NCI-H748 (cell line): ENCODE data around the gene CDC25B.
A peak's percentile ranks its signal among the peaks of the same experiment; 100 is the strongest.

Experiments used
- DNase-seq: peaks from one replicate; lab custom pipeline; 2025; ENCODE audit not compliant: unreplicated experiment; lab: John Stamatoyannopoulos, UW

Gene CDC25B

DNA sequence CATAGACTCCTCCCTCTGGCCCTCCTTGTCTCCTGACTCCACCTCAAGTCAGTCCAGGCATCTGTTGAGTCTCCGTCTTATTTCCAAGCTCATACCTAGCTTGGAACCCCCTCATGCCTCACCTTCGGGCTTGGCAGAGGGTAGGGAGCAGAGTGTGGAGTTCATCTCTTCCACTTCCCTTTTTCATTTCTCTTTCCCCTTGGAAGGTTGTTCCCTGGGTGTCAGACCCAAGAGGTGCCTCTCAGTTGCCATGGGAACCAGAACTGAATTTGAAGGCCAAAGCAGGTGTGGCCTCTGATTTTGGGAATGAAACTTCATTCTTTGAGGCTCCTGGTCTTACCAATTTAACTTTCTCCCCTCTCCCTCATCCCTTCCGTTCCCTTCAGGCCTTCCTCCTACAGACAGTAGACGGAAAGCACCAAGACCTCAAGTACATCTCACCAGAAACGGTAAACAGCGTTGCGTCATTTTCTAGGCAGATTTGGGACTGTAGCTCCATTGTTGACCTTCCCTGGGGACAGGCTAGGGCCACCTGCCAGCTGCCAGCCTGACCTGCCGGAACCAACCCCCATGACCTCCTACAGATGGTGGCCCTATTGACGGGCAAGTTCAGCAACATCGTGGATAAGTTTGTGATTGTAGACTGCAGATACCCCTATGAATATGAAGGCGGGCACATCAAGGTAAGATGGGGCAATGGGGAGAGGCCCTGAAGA, 6.6 kb downstream of the CDC25B start:
- no peak for DNase-seq

DNA sequence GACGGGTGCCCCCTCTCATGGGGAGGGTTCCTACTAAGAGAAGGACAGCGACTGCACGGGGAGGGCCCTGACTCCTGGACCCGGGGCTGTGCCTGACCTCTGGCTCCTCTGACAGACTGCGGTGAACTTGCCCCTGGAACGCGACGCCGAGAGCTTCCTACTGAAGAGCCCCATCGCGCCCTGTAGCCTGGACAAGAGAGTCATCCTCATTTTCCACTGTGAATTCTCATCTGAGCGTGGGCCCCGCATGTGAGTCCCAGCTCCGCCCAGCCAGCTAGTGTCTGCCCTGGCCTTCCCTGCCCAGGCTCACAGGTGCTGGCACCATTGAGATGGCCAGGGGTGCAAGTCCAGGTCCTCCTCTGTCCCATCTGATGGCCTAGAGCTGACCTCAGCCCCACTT, 7.2 kb downstream of the CDC25B start:
- no peak for DNase-seq

DNA sequence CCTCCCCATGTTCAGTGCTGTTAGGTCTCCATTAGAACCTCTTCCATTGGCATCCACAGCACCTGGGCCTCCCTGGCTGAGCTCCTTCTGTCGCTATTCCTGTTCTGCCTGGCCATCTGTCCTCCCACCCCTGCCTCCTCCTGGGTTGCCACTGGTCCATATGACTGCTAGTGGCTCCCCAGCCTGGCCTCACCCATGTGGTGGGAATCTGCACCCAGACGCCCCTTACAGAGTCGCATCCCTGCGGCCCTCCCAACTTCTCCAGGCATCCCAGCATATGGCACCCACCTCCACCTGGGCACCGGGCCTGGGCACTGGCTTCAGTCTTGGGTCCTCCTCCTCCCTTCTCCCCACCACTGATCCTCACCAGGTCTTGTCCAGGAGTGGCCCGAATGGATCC, 7.7 kb downstream of the CDC25B start:
- no peak for DNase-seq

DNA sequence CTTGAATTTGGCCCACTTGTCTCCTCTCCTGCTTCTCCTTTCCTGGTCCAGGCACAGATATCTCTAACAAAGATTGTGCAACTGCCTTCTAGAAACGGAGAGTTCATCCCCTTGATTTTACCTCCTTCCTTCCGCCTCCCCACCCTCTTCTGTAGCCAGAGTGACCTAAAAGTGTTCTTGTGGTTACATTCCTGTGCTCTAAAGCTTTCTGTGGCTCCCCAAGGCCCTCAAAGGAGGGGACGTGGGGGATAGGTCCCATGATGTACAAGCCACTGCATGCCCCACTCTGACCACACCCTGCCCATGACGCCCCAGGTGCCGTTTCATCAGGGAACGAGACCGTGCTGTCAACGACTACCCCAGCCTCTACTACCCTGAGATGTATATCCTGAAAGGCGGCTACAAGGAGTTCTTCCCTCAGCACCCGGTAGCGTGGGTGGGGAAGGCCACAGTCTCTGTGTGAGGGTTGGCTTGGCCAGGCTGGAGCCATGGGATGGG, 8.2 kb downstream of the CDC25B start:
- DNase-seq = no peak

DNA sequence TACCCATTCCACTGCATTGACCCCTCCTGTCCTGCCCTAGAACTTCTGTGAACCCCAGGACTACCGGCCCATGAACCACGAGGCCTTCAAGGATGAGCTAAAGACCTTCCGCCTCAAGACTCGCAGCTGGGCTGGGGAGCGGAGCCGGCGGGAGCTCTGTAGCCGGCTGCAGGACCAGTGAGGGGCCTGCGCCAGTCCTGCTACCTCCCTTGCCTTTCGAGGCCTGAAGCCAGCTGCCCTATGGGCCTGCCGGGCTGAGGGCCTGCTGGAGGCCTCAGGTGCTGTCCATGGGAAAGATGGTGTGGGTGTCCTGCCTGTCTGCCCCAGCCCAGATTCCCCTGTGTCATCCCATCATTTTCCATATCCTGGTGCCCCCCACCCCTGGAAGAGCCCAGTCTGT, 8.7 kb downstream of the CDC25B start:
- no peak for DNase-seq

DNA sequence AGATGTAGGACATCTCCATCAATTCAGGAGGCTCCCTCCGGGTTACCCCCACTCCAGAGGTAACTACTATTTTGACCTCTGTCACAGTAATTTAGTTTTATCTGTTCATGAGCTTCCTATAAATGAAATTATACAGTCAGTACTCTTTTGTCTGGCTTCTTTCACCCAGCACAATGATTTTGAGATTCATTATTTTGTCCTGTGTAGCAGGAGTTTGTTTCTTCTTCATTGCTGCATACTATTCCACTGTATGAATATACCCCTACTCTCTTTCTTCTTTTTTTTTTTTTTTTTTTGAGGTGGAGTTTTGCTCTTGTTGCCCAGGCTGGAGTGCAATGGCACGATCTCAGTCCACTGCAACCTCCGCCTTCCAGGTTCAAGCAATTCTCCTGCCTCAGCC, 12.4 kb downstream of the CDC25B start:
- DNase-seq = no peak

DNA sequence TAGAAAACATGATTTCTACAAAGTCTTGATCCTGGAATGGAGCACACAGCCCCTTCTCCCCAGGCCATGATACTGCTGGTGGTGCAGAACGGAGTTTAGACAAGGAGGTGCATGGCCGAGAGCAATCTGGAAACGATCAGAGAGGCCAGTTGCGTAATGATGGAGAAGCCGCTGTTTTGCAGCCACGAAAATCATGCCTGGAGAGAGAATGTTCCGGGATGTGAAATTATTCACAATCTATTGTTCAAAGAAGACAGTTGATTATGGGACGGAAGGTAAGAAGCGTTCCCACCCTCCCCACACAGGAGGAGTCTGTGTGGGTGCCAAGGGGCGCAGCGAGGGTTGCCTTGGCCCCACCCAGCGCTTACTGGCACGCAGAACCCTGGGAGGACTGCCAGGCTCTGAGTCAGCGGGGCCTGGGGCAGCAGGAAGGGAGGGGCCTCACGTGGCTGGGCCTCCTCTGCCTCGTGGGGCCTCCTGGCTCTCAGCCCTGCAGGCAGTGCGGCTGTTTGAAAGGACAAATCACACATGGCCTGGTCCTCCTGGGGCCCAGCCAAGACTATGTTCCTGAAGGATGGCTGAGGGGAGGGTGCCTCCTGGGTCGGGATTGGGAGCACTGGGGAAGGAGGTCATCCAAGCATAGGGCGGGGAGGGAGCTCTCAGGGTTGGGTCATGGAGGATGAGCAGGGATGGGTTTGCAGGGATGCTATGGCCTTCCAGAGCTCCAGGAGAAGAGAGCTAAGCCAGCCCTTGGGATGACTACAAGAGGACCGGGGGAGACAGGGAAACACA, 15.6 kb downstream of the CDC25B start:
- peak; percentile 73 for DNase-seq

DNA sequence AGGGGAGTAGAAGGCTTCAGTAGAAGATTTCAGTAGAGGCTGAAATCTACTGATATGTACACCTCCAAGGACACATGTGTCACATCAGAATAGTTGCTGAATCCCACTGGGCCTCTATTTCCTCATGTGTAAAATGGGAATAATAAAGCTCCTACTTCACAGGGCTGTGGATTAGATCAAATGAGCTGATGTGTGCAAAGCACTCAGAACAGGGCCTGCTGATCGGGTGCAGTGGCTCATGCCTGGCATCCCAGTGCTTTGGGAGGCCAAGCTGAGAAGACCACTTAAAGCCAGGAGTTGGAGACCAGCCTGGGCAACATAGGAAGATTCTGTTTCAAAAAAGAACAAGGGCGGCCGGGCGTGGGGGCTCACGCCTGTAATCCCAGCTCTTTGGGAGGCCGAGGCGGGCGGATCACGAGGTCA, 16.2 kb downstream of the CDC25B start:
- no peak for DNase-seq

DNA sequence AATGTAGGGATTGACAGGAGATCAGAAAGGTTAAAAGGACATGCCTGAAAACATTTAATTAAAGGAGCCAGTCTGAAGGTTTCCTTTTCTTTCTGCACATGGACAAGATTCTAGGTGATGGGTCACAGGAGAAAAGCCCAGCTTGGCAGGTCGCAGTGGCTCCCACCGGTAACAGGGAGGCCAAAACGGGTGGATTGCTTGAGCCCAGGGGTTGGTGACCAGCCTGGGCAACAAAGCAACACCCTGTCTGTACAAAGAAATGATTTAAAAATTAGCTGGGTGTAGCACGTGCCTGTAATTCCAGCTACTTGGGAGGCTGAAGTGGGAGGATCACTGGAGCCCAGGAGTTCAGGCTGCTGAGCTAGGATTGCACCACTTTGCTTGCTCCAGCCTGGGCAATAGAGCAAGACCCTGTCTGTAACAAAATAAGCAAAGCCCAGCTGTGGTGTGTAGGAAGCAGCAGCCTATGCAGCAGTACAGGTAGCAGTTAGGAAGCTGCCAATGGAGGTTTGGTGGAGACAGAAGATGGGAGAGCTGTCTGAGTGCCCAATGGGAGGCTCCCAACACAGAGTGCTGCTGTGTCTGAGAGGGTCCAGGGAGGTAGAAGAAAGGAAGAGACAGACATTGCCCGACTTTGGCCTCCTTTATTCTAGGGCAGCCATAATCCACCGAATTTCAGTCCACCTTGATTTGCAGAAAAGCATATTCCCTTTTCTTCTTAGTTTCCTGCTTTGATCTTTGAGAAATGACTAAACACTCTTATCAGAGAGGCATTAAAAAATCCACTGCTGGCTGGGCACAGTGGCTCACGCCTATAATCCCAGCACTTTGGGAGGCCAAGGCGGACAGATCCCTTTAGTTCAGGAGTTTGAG, 17.1 kb downstream of the CDC25B start:
- no peak for DNase-seq

DNA sequence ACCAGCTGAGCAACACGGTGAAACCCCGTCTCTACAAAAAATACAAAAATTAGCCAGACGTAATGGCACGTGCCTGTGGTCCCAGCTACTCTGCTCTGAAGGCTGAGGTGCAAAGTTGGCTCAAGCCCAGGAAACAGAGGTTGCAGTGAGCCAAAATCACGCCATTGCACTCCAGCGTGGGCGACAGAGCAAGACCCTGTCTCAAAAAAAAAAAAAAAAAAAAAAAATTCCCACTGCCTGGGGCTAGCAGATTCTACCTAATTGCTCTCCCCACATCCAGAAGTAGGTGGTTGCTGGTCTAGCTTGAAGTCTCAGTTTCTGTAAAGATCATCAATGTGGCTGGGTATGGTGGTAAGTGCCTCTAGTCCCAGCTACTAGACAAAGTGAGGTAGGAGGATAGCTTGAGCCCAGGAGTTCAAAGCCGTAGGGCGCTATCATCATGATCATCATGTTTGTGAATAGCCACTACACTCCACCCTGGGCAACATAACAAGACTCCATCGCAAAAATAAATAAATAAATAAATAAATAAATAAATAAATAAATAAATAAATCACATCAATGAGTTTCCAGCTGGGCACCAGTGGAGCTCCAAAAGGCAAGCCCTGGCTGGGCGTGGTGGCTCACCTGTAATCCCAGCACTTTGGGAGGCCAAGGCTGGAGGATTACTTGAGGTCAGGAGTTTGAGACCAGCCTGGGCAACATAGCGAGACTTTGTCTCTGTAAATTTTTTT, 17.9 kb downstream of the CDC25B start:
- DNase-seq = no peak

DNA sequence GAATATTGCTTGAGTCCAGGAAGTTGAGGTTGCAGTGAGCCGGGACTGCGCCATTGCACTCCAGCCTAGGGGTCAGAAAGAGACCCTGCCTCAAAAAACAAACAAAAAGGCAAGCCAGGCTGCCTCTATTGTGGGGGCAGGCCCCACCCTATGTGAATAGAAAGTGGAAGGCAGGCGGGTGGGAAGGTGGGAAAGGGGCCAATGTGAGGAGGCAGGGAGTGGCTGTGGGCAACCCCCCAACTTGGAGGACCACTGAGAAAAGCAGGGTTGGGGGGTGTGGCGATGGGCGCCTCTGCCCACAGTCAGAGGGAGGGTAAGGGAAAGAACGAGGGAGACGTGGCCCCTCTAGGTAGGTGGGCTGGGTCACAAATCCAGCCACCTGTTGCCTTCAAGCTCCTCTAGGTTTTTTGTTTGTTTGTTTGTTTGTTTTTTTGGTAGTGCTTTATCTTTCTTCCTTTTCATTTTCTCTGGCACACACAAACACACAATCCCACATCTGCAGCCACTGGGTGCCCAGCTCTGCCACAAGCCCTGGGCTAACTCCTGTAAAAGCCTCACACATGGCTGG, 18.9 kb downstream of the CDC25B start:
- no peak for DNase-seq

DNA sequence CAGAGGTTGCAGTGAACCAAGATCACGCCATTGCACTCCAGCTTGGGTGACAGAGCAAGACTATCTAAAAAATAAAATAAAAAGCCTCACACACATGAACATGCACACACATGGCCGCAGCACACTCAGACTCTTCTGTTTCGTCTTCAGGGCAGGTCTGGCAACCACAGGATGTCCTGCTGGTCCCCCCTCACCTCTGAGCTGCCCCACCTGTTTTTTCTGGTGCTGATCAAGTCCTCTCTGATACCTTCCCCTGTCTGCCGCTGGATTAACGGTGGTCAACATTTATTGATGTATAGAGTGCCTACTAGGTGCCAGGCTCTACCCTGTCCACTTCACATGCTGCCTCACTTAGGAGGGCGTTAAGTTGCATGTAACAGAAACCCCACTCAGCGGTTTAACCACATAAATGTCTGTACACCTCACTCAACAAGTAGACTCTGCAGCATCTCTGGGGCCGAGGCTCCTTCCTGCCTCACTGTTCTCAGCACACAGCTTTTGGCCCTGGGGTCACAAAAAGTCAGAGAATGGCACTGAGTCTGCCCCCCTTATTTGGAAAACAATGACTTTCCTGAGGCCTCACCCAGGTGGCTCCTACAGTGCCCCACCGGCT, 19.7 kb downstream of the CDC25B start:
- DNase-seq = no peak

DNA sequence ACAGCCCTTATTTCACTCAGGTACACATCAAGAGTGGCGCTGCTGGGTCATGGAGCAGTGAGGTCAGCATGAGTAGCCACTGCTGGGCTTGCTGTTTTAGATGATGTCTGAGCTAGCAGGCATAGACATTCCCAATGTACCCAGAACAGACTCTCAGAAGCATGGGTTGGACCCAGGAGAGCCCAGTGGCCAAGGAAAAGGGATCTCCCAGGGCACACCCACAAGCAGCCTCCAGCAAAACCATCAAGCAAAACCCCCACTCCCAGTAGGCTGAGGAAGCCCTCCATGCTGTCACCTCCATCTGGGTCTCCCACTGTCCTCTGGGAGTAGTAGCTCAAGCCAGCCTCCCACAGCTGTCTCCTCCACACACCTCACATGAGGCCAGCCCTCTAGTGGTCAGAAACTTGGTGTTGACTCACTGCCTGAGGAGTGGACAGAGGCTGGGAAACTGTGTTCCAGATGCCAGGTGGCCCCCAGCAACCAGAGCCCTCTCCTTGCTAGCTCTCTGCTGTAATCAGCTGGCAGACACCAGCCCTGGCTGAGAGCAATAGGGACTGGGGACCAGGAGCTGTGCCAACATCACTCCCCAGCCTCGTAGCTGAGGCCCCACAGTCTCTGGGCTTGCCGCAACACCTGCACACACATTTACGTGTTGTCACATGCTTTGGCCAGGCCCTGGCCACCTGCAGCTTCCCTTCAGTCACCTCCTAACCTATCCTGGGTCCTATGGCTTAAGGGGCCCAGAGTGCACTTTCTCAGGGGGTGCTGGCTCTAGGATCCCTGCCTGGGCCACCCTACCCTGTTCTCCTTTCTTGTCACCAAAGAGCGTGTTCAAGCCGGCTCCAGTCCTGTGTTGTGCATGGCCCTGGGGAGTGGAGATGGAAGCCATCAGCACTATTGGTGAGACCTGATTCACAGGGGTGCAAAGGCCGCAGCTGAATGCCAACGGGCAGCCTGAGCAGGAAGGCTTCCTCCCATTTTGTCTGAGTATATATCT, 22.3 kb downstream of the CDC25B start:
- peak; percentile 86 for DNase-seq

DNA sequence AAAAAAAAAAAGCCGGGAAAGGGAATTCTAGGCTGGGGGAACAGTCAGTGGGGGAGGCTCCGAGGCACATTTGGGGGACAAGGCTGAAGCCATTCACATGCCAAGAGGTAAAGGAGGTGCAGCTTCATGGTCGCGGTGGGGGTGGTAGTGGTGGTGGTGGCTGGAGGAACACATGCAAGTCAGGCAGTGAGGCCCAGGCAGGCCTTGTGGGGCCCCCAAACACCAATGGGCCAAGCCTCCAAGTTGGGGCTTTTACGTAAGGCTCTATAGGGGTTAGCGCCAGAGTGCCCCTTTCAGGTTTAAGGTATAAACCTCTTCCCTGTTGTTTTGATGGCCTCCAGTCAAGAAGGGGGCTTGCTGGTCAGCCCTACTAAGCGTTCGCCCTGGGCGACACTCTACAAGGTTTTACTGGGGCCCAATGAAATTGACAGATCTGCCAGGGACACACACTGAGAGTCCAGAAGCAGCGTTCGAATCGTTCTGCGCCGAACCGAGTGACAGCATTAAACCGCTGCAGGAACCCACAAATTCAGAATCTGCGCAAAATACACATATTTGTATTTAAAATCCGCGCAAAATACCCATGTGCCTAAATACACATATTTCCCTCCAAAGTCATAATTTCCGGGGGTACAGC, 23.4 kb downstream of the CDC25B start:
- DNase-seq = no peak

DNA sequence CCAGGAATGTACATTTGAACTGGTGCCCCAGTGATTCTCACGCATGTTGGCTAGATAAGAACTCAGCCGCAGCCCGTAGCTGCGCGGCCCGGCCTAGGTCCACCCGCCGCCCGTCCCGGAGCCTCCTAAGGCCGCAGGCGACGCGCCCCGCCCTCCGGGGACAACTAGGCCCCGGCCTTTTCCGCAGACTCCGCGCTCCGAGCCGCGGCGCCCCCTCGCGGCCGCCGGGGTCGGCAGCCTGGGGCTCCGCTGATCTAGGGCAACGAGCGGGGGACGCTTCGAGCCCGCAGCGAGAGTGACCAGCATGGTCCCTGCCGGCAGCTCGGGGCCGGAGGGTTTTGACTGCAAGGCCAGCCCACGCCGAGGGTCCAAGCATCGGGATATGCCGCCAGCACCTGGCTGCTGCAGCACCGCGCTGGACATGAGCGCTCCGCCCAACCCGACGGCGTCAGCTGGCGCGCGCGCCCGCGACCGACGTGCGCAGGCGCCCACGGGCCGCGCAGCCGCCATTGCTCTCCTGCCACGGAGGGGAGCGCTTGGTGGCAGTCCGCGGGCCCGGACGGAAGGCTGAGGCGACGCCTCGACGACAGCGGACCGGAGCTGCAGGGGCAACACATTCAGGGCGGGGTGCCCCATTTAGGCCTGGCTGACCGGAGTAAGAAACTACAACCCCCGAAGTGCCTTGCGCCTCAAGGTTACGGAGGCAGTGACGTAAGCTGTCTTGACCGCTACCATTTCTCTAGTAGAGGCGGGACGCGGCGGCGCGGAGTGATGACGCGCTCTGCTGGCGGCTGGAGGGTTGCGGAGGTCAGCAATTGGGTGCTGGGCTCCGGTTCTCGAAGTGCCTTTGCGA, 24.2 kb downstream of the CDC25B start, which contains the start of gene AP5S1:
Gene AP5S1, plus strand, starts transcription at position 500 of the 853 bp plus-strand sequence. CDS start 1,571 bp downstream, outside the sequence.
- DNase-seq = peak; percentile 99

DNA sequence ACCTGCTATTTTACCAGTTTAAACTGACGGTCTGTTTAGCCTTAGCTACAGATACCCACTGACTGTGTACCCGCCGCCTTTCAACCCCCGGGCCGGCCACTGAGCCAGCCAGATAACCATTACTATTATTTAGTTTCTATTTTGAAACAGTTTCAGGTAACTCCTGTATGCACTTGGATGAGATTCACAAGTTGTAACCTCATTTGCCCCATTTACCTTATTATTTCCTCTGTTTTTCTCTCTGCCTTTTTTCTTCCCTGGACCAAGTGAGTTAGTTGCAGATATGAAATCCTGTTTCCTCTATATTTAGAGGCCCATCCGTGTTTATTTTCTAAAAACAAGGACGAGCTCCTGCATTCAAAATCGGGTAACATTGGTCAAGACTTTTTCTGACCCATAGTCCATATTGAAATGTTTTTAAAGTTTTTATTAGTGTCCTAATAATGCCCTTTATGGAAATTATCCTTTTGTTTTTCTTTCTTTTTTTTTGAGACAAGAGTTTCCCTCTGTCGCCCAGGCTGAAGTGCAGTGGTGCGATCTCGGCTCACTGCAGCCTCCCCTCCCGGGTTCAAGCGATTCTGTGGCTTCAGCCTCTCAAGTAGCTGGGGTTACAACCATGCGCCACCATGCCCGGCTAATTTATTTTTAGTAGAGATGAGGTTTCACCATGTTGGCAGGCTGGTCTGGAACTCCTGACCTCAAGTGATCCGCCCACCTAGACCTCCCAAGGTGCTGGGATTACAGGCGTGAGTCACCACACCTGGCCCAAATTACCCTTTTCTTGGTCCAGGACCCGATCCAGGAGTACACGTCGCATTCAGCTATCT, 25.0 kb downstream of the CDC25B start:
- DNase-seq = no peak
